ENCODE results near the gene ATG16L1. TPM values are rescaled to one million over a fixed set of nuclear protein-coding genes. Genes with fewer than 3 reads are reported as not detected.

ATG16L1 gene
- total and polyA plus RNA-seq, 2 donors (not counting 1 experiment from before 2014, with no cell fraction given): 23.7 to 33.7 TPM

GRCh38 chr2:233336541-233336940, 85.1 kb downstream of the ATG16L1 start:
- Histone ChIP-seq H3K27me3 (ENCODE audit: control insufficient read depth, insufficient read depth, low read length) (peaks cover 3% of the 10 kb centered on the region), H3K4me2 (ENCODE audit: extremely low read depth, insufficient read depth, low read length) (no peak overlapping the region), H2AFZ (ENCODE audit: low read length) (no peak overlapping the region), H3K9me3 (ENCODE audit: control insufficient read depth, insufficient read depth, low read depth, low read length) (no peaks in the 10 kb centered on the region), H3K9ac (ENCODE audit: insufficient read depth, low read length) (no peak overlapping the region), H3K36me3 (ENCODE audit: control insufficient read depth, insufficient read depth, low read length) (no peaks in the 10 kb centered on the region), H3K4me1 (ENCODE audit: control insufficient read depth, extremely low read depth, insufficient read depth, low read length) (no peaks in the 10 kb centered on the region), H3K27ac (ENCODE audit: insufficient read depth, low read length) (no peak overlapping the region), H3K4me3 (replicated peaks in 1 of 4; ENCODE audit: control extremely low read depth in 1 of 4, insufficient read depth in 1 of 4, low read depth in 3 of 4, low read length in 4 of 4) (no peak overlapping the region), H3K79me2 (ENCODE audit: control insufficient read depth, insufficient read depth, low read length) (no peaks in the 10 kb centered on the region), H4K20me1 (ENCODE audit: control insufficient read depth, extremely low read depth, insufficient read depth, low read length) (no peaks in the 10 kb centered on the region)
- no peak for TF ChIP-seq EZH2 (IDR thresholded peaks at IDR 0.05; ENCODE audit: low read length, missing control alignments)
- TF ChIP-seq CTCF (conservative IDR thresholded peaks at IDR 0.05 in 1 of 2, IDR thresholded peaks at IDR 0.05 in 1 of 2; ENCODE audit: low read depth in 1 of 2, low read length in 2 of 2): no peak
- no peak for DNase-seq (ENCODE audit: low read depth in 2 of 2)

- no peak overlapping the region for H2AFZ ChIP-seq (ENCODE audit: low read length)
- no peaks in the 10 kb centered on the region for H3K36me3 ChIP-seq (ENCODE audit: control insufficient read depth, insufficient read depth, low read length)
- no peaks in the 10 kb centered on the region for H4K20me1 ChIP-seq (ENCODE audit: control insufficient read depth, extremely low read depth, insufficient read depth, low read length)
- no peak overlapping the region for H3K27ac ChIP-seq (ENCODE audit: insufficient read depth, low read length)
- no peaks in the 10 kb centered on the region for H3K4me1 ChIP-seq (ENCODE audit: control insufficient read depth, extremely low read depth, insufficient read depth, low read length)
- no peak overlapping the region for H3K9ac ChIP-seq (ENCODE audit: insufficient read depth, low read length)
- no peak for TF ChIP-seq CTCF (conservative IDR thresholded peaks at IDR 0.05 in 1 of 2, IDR thresholded peaks at IDR 0.05 in 1 of 2; ENCODE audit: low read depth in 1 of 2, low read length in 2 of 2)
- no peak for TF ChIP-seq EZH2 (IDR thresholded peaks at IDR 0.05; ENCODE audit: low read length, missing control alignments)
- H3K9me3 ChIP-seq (ENCODE audit: control insufficient read depth, insufficient read depth, low read depth, low read length): no peaks in the 10 kb centered on the region
- DNase-seq (ENCODE audit: low read depth in 2 of 2): no peak
- H3K4me3 ChIP-seq (replicated peaks in 1 of 4; ENCODE audit: control extremely low read depth in 1 of 4, insufficient read depth in 1 of 4, low read depth in 3 of 4, low read length in 4 of 4): no peak overlapping the region
- H3K79me2 ChIP-seq (ENCODE audit: control insufficient read depth, insufficient read depth, low read length): no peaks in the 10 kb centered on the region
- no peak overlapping the region for H3K4me2 ChIP-seq (ENCODE audit: extremely low read depth, insufficient read depth, low read length)
- peaks cover 3% of the 10 kb centered on the region for H3K27me3 ChIP-seq (ENCODE audit: control insufficient read depth, insufficient read depth, low read length)
Observed at GRCh38 chr2:233338046-233338445, 86.6 kb downstream of the ATG16L1 start.

- no peak overlapping the region for H2AFZ ChIP-seq (ENCODE audit: low read length)
- TF ChIP-seq CTCF (conservative IDR thresholded peaks at IDR 0.05 in 1 of 2, IDR thresholded peaks at IDR 0.05 in 1 of 2; ENCODE audit: low read depth in 1 of 2, low read length in 2 of 2) (no peak), EZH2 (IDR thresholded peaks at IDR 0.05; ENCODE audit: low read length, missing control alignments) (no peak)
- H3K4me2 ChIP-seq (ENCODE audit: extremely low read depth, insufficient read depth, low read length): no peak overlapping the region
- H3K27me3 ChIP-seq (ENCODE audit: control insufficient read depth, insufficient read depth, low read length): peaks cover 3% of the 10 kb centered on the region
- H3K9ac ChIP-seq (ENCODE audit: insufficient read depth, low read length): no peak overlapping the region
- no peaks in the 10 kb centered on the region for H3K9me3 ChIP-seq (ENCODE audit: control insufficient read depth, insufficient read depth, low read depth, low read length)
- DNase-seq (ENCODE audit: low read depth in 2 of 2): no peak
- H4K20me1 ChIP-seq (ENCODE audit: control insufficient read depth, extremely low read depth, insufficient read depth, low read length): no peaks in the 10 kb centered on the region
- H3K36me3 ChIP-seq (ENCODE audit: control insufficient read depth, insufficient read depth, low read length): no peaks in the 10 kb centered on the region
- no peaks in the 10 kb centered on the region for H3K79me2 ChIP-seq (ENCODE audit: control insufficient read depth, insufficient read depth, low read length)
- no peak overlapping the region for H3K27ac ChIP-seq (ENCODE audit: insufficient read depth, low read length)
- no peak overlapping the region for H3K4me3 ChIP-seq (replicated peaks in 1 of 4; ENCODE audit: control extremely low read depth in 1 of 4, insufficient read depth in 1 of 4, low read depth in 3 of 4, low read length in 4 of 4)
- H3K4me1 ChIP-seq (ENCODE audit: control insufficient read depth, extremely low read depth, insufficient read depth, low read length): no peaks in the 10 kb centered on the region
Observed at GRCh38 chr2:233338812-233339368, 87.4 kb downstream of the ATG16L1 start.

All from fibroblast of lung (primary cell).